OCI-LY1 (cell line): ENCODE results near the gene CAMTA1.

Experiments used
- H2AFZ ChIP-seq: fragments of 200-600 bp; sonication (generic), shearing (Covaris generic); 2 replicates; pipeline ENCODE4 v1.6.0; 2014; ENCODE audit warnings: antibody characterized with exemption, mild to moderate bottlenecking, low read length
- H3F3A ChIP-seq: fragments of 200-600 bp; sonication (generic), shearing (Covaris generic); 2 replicates; pipeline ENCODE4 v1.6.0; 2014; ENCODE audit warnings: mild to moderate bottlenecking, antibody characterized with exemption, low read length, moderate library complexity; ENCODE audit not compliant: insufficient read depth
- H3K27ac ChIP-seq: fragments of 200-600 bp; sonication (generic); 2 replicates; pipeline ENCODE4 v1.5.1; 2014; ENCODE audit warnings: low read length, mixed run types, mild to moderate bottlenecking, low read depth; ENCODE audit not compliant: poor library complexity, severe bottlenecking
- H3K27me3 ChIP-seq: fragments of 200-600 bp; sonication (generic); 2 replicates; pipeline ENCODE4 v1.6.0; 2014; ENCODE audit warnings: antibody characterized with exemption, mild to moderate bottlenecking, low read length, moderate library complexity; ENCODE audit not compliant: insufficient read depth
- H3K36me3 ChIP-seq: fragments of 200-600 bp; sonication (generic); 2 replicates; pipeline ENCODE4 v1.6.1; 2014; ENCODE audit warnings: mild to moderate bottlenecking, antibody characterized with exemption, low read length, moderate library complexity, mixed read lengths; ENCODE audit not compliant: insufficient read depth
- H3K4me1 ChIP-seq: fragments of 200-600 bp; sonication (generic); 2 replicates; pipeline ENCODE4 v1.5.1; 2014; ENCODE audit warnings: mild to moderate bottlenecking, low read length, moderate library complexity; ENCODE audit not compliant: insufficient read depth, severe bottlenecking
- H3K4me2 ChIP-seq: fragments of 200-600 bp; sonication (generic), shearing (Covaris generic); 2 replicates; pipeline ENCODE4 v1.6.1; 2014; ENCODE audit warnings: low read length
- H3K4me3 ChIP-seq: fragments of 200-600 bp; sonication (generic); 2 replicates; pipeline ENCODE4 v1.5.1; 2014; ENCODE audit warnings: low read length, low read depth, mild to moderate bottlenecking, mixed read lengths; ENCODE audit not compliant: poor library complexity, severe bottlenecking
- H3K79me2 ChIP-seq: fragments of 200-600 bp; shearing (Covaris generic); 2 replicates; pipeline ENCODE4 v1.6.1; 2016; ENCODE audit warnings: mixed run types, low read length, mixed read lengths; ENCODE audit not compliant: insufficient read depth
- H3K9ac ChIP-seq: fragments of 200-600 bp; sonication (generic), shearing (Covaris generic); 2 replicates; pipeline ENCODE4 v1.6.1; 2014; ENCODE audit warnings: mild to moderate bottlenecking, low read length, mixed read lengths
- H3K9me2 ChIP-seq: fragments of 200-600 bp; sonication (generic), shearing (Covaris generic); 2 replicates; pipeline ENCODE4 v1.6.1; 2014; ENCODE audit warnings: low read depth, mild to moderate bottlenecking, low read length, mixed read lengths
- H3K9me3 ChIP-seq: fragments of 200-600 bp; shearing (Covaris generic); 2 replicates; pipeline ENCODE4 v1.6.1; 2014; ENCODE audit warnings: low read length, mixed read lengths
- H4K20me1 ChIP-seq: fragments of 200-600 bp; sonication (generic), shearing (Covaris generic); 2 replicates; pipeline ENCODE4 v1.6.0; 2016; ENCODE audit warnings: mild to moderate bottlenecking, low read length; ENCODE audit not compliant: insufficient read depth
- EZH2 ChIP-seq: fragments of 200-600 bp; sonication (generic), shearing (Covaris generic); IDR thresholded peaks from 2 replicates; pipeline ENCODE4 v1.8.0; 2017; ENCODE audit warnings: borderline replicate concordance, mixed run types, mild to moderate bottlenecking, antibody characterized with exemption, low read length, moderate library complexity, mixed read lengths
- TF ChIP-seq, protein P1 (sequence below): fragments of 200-600 bp; sonication (generic), shearing (Covaris generic); IDR thresholded peaks from 2 replicates; pipeline ENCODE4 v1.5.1; 2017; ENCODE audit warnings: mild to moderate bottlenecking, antibody characterized with exemption, low read length, moderate library complexity, mixed read lengths

CAMTA1 gene

DNA sequence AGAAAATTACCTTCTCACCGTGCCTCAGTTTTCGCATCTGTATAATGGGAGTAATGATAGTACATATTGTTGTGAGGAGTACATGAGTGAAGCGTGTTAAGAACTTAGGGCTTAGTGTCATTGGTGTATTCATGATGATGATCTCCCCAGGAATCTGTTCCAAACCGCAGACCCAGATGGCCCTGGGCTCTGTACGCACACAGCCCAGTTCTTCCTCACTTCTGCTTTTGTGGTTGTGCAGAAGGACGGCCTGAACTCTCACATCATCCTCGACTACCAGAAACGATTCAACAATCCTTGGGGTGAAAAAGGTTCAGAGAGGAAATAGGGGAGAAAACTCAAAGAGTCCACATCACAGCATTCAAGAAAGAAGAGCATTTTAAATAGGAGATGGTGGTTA, 323.0 kb downstream of the CAMTA1 start:
- Histone ChIP-seq H3K4me1 (no peaks in the 10 kb centered on the region), H4K20me1 (no peaks in the 10 kb centered on the region), H2AFZ (no peak overlapping the region), H3K36me3 (no peaks in the 10 kb centered on the region), H3K4me2 (no peak overlapping the region), H3K9me3 (no peaks in the 10 kb centered on the region), H3K9ac (no peak overlapping the region), H3F3A (no peaks in the 10 kb centered on the region; the same call in 1 of the 2 replicates), H3K9me2 (no peaks in the 10 kb centered on the region), H3K4me3 (no peak overlapping the region), H3K27me3 (peaks cover 12% of the 10 kb centered on the region; the same call in 1 of the 2 replicates), H3K79me2 (no peaks in the 10 kb centered on the region), H3K27ac (no peak overlapping the region)
- no peak for TF ChIP-seq EZH2
- TF ChIP-seq, protein P1, sequence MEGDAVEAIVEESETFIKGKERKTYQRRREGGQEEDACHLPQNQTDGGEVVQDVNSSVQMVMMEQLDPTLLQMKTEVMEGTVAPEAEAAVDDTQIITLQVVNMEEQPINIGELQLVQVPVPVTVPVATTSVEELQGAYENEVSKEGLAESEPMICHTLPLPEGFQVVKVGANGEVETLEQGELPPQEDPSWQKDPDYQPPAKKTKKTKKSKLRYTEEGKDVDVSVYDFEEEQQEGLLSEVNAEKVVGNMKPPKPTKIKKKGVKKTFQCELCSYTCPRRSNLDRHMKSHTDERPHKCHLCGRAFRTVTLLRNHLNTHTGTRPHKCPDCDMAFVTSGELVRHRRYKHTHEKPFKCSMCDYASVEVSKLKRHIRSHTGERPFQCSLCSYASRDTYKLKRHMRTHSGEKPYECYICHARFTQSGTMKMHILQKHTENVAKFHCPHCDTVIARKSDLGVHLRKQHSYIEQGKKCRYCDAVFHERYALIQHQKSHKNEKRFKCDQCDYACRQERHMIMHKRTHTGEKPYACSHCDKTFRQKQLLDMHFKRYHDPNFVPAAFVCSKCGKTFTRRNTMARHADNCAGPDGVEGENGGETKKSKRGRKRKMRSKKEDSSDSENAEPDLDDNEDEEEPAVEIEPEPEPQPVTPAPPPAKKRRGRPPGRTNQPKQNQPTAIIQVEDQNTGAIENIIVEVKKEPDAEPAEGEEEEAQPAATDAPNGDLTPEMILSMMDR = no peak

DNA sequence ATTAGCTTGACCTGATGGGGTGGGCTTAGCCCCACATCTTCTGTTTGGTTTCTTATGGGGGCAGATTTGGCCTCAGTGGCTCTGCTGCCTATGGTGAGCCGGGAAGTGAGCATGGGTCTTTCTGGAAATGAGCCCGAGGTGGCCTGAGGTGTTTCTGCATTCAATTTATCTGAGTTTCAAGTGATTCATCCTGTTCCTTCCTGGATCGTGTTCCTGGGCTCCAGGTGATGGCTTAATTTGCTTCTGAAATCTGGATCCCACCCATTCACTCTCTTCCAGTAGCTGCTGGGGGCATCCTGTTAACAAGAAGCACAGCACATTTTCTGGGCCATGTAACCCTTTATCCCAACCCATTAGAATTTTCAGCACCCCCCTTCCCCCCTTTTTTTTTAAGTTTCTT, 324.6 kb downstream of the CAMTA1 start:
- Histone ChIP-seq H3K27me3 (peaks cover 12% of the 10 kb centered on the region; the same call in 1 of the 2 replicates), H3K9me2 (no peaks in the 10 kb centered on the region), H3F3A (no peaks in the 10 kb centered on the region), H3K4me2 (no peak overlapping the region), H3K79me2 (no peaks in the 10 kb centered on the region), H3K36me3 (no peaks in the 10 kb centered on the region), H3K9me3 (no peaks in the 10 kb centered on the region), H4K20me1 (no peaks in the 10 kb centered on the region), H3K27ac (no peak overlapping the region), H3K9ac (no peak overlapping the region), H2AFZ (no peak overlapping the region), H3K4me1 (no peaks in the 10 kb centered on the region), H3K4me3 (no peak overlapping the region)
- no peak for TF ChIP-seq EZH2
- TF ChIP-seq, protein P1 = no peak

DNA sequence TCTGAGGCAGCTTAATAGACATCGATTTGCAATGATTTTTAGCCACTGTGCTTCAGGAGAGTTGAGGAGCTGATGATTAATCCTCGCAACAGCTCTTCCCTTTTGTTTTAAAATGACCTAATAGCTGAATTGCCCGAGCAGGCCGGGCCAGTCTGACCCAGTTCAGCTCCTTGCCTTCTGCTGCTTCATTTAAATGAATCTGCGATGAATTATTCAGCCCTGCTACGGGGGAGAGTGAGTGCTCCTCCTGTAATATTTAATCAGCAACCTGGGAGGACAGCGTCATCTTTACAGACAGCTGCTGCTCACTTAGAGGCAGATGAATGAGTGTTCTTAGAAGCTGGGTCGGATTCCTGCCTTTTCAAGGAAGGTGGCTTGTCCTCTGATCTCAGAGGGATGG, 325.1 kb downstream of the CAMTA1 start:
- no peak overlapping the region for H3K4me3 ChIP-seq
- no peaks in the 10 kb centered on the region for H3K79me2 ChIP-seq
- no peak overlapping the region for H3K4me2 ChIP-seq
- H4K20me1 ChIP-seq = no peaks in the 10 kb centered on the region
- H3K9ac ChIP-seq = no peak overlapping the region
- H2AFZ ChIP-seq = no peak overlapping the region
- no peaks in the 10 kb centered on the region for H3K36me3 ChIP-seq
- H3K9me2 ChIP-seq = no peaks in the 10 kb centered on the region
- H3K4me1 ChIP-seq = no peaks in the 10 kb centered on the region
- no peak overlapping the region for H3K27ac ChIP-seq
- H3F3A ChIP-seq = no peaks in the 10 kb centered on the region
- H3K27me3 ChIP-seq = peaks cover 12% of the 10 kb centered on the region; the same call in 1 of the 2 replicates
- no peaks in the 10 kb centered on the region for H3K9me3 ChIP-seq
- no peak for TF ChIP-seq EZH2
- TF ChIP-seq, protein P1 = no peak
